ENCODE results near the gene B4GALT6.

- TF ChIP-seq POLR2A (IDR thresholded peaks at IDR 0.05; ENCODE audit: low read depth, low read length) (no peak), SPI1 (IDR thresholded peaks at IDR 0.05; ENCODE audit: low read depth, low read length) (no peak)
Observed at GRCh38 chr18:31619291-31619690, 65.1 kb downstream of the B4GALT6 start.

Data from GM12891 (cell line).